MM.1S (cell line): ENCODE results near the gene PRKG1.

ENCODE experiments used
- EZH2 ChIP-seq: fragments of 300-600 bp; sonication (generic); optimal IDR thresholded peaks from 2 replicates; pipeline ENCODE3; 2017; ENCODE audit warnings: low read depth, mild to moderate bottlenecking, antibody characterized with exemption, low read length, mixed read lengths
- TF ChIP-seq, protein P1 (sequence below): fragments of 300-600 bp; sonication (generic); IDR thresholded peaks from 2 replicates; pipeline ENCODE4 v1.5.1; 2016; ENCODE audit warnings: antibody characterized with exemption, low read length, mixed read lengths

DNA sequence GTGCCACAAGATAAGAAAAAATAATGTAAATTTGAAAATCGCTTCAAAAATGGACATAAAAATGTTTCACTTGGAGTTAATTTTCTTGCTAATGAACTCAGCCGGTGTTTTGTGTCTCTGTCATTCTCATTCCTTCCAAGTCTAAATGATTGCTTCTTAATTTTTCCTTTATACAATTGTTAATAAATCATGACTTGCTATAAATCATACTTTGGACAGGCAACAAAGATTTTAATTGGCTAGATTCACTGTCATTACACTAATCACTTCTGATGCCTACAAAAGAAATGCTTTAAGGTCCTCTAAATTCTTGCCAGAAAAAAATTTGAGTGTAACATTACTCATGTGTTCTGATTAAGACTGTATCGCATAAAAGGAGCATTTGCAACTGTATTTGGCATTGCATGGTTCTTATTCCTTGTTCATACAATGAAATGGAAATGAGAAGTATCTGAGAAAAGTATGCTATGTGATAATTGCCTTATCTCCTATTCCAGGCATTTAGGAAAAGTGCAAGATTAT is 1000.3 kb downstream of the PRKG1 start:
- TF ChIP-seq, protein P1, sequence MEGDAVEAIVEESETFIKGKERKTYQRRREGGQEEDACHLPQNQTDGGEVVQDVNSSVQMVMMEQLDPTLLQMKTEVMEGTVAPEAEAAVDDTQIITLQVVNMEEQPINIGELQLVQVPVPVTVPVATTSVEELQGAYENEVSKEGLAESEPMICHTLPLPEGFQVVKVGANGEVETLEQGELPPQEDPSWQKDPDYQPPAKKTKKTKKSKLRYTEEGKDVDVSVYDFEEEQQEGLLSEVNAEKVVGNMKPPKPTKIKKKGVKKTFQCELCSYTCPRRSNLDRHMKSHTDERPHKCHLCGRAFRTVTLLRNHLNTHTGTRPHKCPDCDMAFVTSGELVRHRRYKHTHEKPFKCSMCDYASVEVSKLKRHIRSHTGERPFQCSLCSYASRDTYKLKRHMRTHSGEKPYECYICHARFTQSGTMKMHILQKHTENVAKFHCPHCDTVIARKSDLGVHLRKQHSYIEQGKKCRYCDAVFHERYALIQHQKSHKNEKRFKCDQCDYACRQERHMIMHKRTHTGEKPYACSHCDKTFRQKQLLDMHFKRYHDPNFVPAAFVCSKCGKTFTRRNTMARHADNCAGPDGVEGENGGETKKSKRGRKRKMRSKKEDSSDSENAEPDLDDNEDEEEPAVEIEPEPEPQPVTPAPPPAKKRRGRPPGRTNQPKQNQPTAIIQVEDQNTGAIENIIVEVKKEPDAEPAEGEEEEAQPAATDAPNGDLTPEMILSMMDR: no peak
- TF ChIP-seq EZH2: no peak
